ENCODE results near the gene MYO7B. TPM values are rescaled to one million over a fixed set of nuclear protein-coding genes. Genes with fewer than 3 reads are reported as not detected.

MYO7B gene
- total RNA-seq, 1 donor from 2014 or later = 3.0 TPM

DNA sequence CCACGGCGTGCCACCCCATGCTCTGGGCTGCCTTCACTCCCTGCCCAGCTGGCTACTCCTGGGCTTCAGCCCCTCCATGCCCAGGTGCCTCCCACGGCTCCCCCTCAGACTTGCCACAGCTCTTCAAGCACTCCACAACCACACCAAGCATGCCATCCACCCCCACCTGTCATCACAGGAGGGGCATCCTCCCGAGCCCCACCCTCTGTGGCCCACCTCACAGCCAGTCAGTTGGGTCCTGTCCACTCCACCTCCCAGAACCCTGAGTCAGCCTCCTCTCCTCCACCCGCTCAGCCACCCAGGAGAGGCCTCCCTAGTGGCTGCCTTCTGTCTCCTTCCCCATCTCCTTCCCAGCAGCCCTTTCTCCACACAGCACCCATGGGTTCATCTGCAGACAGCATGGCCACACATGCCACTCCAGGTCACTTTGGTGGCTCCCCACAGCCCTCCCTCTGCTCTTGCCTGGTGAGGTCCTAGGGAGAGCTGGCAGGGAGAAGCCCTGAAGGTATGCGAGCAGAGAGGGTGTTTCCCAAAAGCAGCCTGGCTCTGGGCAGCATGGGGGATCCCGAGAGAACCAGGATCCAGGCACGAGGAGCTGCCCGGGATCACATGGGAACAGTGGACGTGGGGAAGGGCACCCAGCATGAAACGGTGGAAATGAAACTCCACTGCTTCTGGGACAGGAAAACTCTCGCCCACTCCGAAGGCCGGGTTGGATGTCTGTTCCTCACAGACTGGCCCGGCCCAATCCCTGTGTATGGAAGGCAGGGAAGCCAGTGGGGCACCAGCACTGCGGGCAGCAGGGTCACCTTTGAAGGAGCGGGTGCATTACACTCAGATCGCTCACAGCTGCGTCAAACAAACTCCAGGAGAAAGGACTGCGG, 137.1 kb downstream of the MYO7B start:
- intact Hi-C loops (cut with micrococcal nuclease) = no loop called here
- CTCF ChIA-PET = interaction anchor here (1.0 kb wide), 1 partner anchor 22 kb away, joined by 3 read pairs; no protein-coding TSS in a partner anchor
- TF ChIP-seq, protein P1, sequence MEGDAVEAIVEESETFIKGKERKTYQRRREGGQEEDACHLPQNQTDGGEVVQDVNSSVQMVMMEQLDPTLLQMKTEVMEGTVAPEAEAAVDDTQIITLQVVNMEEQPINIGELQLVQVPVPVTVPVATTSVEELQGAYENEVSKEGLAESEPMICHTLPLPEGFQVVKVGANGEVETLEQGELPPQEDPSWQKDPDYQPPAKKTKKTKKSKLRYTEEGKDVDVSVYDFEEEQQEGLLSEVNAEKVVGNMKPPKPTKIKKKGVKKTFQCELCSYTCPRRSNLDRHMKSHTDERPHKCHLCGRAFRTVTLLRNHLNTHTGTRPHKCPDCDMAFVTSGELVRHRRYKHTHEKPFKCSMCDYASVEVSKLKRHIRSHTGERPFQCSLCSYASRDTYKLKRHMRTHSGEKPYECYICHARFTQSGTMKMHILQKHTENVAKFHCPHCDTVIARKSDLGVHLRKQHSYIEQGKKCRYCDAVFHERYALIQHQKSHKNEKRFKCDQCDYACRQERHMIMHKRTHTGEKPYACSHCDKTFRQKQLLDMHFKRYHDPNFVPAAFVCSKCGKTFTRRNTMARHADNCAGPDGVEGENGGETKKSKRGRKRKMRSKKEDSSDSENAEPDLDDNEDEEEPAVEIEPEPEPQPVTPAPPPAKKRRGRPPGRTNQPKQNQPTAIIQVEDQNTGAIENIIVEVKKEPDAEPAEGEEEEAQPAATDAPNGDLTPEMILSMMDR (IDR thresholded peaks at IDR 0.05) = no peak
- no peaks in the 10 kb centered on the region for H3K36me3 Mint-ChIP-seq (ENCODE audit: low read depth)
- ATAC-seq (ENCODE audit: low read depth) (no peak), DNase-seq (no peak)
- peaks cover 11% of the 10 kb centered on the region for H3K4me1 Mint-ChIP-seq
- H3K27me3 Mint-ChIP-seq = peaks cover 46% of the 10 kb centered on the region
- POLR2A ChIA-PET = no interaction called here
- H3K9me3 Mint-ChIP-seq = no peaks in the 10 kb centered on the region
- no peak overlapping the region for H3K27ac Mint-ChIP-seq
- H3K4me3 Mint-ChIP-seq = no peak overlapping the region

DNA sequence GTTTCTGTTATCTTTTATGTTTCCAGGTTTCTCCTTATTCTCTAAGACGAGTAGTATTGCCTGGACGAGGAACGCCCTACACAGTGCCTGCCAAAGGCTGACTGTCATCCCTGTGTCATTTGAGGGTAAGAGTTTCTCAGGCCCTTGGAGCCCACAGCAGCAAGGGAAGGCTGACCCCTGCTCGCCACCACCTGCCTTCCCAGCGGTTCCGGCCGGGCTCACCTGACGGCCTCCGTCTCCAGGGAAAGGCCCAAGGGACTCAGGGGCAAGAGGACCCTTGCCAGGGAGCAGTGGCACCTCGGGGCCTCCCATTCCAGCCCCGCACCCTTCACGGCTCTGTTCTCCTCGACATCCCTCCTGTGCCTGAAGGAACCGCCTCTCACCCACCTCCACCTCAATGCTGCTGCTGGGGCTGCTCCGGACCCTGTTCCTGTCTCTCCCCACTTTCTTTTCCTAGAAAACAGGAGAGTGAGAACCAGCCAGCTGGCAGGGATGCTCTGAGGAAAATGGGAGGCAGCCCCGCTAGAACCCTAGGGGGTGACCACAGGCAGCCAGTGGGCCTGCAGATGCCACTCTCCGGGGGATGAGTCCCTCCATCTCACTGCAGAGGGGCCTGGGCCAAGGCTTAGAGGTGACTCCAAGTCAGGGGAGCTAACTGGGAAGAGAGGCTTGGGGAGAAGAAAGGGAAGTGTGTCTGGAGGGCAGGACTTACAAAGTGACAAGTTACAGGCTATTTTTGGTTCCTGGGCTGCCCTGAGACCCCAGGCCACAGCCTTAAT, 138.0 kb downstream of the MYO7B start:
- POLR2A ChIA-PET = no interaction called here
- Mint-ChIP-seq H3K4me3 (peak overlapping the region; percentile 81), H3K4me1 (peaks cover 11% of the 10 kb centered on the region), H3K9me3 (no peaks in the 10 kb centered on the region), H3K36me3 (ENCODE audit: low read depth) (no peaks in the 10 kb centered on the region), H3K27me3 (peaks cover 50% of the 10 kb centered on the region), H3K27ac (no peak overlapping the region)
- ATAC-seq (ENCODE audit: low read depth) (no peak), DNase-seq (no peak)
- CTCF ChIA-PET = interaction anchor here (1.0 kb wide), 1 partner anchor 23 kb away, joined by 3 read pairs; no protein-coding TSS in a partner anchor
- intact Hi-C loops (cut with micrococcal nuclease) = no loop called here
- TF ChIP-seq, protein P1 (IDR thresholded peaks at IDR 0.05) = no peak

DNA sequence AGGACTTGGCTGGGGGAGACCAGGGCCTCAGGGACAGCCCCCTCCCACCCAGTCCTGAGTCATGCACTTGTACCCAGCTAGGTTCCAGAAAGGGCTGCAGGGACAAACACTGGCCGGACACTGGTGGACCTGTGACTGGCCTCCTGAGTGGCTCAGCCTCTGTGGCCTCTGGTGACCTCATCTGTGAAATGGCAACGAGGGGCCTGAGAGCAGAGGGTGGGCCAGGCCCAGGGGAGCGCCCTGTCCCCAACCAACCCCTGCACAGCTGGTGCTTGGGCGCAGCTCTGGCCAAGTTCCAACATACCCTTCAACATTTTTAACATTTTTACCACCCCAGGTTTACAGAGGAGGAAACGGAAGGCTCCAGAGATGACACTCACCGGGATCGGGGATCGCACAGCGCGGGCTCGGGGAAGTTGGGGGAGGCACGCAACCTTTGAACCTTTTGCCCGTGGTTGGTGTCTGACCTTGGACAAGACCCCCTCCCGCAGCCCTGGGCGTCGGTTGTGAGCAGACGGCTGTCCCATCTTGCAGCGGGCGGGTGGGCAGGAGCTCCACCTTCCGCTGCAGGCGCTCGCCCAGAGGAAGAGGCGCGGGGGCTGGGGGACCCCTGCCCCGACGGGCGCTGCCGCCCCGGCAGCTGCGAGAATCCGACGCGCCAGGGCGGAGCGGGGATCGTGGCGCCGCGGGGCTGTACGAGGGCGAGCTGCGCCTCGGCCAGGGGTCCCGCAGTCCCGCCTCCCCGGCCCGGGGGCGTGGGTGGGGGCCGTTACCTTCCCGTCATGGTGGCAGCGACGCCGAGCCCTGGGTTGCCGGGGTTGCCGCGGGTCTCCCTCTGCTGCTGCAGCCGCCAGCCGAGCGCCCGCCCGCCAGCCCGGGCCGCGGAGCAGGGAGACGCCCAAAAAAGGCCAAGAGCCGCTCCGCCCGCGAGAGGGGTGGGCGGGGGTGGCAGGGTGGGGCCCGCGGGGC, 139.0 kb downstream of the MYO7B start:
- DNase-seq (no peak), ATAC-seq (ENCODE audit: low read depth) (peak; percentile 60)
- Mint-ChIP-seq H3K27ac (no peak overlapping the region), H3K27me3 (peaks cover 52% of the 10 kb centered on the region), H3K4me3 (peak overlapping the region; percentile 81), H3K36me3 (ENCODE audit: low read depth) (no peaks in the 10 kb centered on the region), H3K4me1 (peaks cover 11% of the 10 kb centered on the region), H3K9me3 (no peaks in the 10 kb centered on the region)
- TF ChIP-seq, protein P1 (IDR thresholded peaks at IDR 0.05) = no peak
- intact Hi-C loops (cut with micrococcal nuclease) = no loop called here
- ChIA-PET POLR2A (no interaction called here), CTCF (interaction anchor here (1.6 kb wide), 1 partner anchor 83 kb away, joined by 4 read pairs; no protein-coding TSS in a partner anchor)

DNA sequence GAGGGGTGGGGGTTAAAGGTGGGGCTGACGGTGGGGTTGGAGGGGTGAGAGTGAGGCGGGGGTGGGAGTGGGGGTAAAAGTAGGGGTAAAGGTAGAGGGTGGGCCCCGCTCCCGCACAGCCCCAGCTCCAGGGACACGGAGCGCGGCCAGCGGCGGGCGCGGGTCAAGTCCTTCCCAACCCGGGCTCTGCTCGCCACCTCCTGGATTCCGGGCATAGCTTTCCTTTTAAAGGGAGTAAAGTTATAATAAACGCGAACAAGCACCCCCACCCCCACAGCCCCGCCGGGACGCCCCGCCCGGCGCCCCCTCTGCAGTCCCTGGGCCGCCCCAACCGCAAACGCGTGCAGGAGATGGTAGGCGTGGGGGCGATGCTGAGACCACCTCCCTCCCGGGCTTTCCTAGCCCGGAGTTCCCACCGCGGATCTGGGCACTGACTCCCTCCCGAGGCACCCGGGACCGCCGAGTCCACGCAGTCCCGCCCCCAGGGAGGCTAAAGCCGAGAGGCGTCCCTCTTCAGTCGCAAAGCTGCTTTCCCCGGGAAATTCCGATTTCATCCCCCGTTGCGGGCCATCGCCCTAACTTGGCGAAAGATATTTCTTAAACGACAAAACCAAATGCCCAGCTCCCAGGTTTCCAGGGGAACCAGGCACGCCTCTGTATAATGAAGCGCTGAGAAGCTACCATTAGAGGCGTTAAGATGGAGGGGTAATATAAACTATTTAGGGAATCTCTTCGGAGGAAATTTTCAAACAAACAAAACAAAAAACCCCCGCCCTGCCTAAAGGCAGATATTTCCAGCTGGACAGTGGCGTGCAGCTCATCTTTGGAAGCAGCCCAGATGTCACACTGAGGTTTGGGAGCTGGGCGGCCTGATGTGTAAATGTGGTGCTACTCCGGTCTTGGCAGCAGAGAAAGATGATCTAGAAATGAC, 140.1 kb downstream of the MYO7B start, which contains the start of gene LIMS2:
LIMS2 (minus strand) TSS at position 200 of the 931 bp plus-strand sequence. CDS start 506 bp downstream, outside the sequence.
- ATAC-seq (ENCODE audit: low read depth) (peak; percentile 21), DNase-seq (no peak)
- Mint-ChIP-seq H3K4me3 (peak within 1 kb of the TSS; percentile 82), H3K36me3 (ENCODE audit: low read depth) (no peaks in the 10 kb centered on the region), H3K27me3 (peaks cover 47% of the 10 kb centered on the region), H3K9me3 (no peaks in the 10 kb centered on the region), H3K4me1 (peaks cover 11% of the 10 kb centered on the region), H3K27ac (no peak within 1 kb of the TSS)
- POLR2A ChIA-PET = no interaction called here
- intact Hi-C loops (cut with micrococcal nuclease) = no loop called here
- TF ChIP-seq, protein P1 (IDR thresholded peaks at IDR 0.05) = no peak
- CTCF ChIA-PET = interaction anchor here (0.9 to 1.6 kb wide), 2 partner anchors 26 to 84 kb away, joined by 3 to 4 read pairs; no protein-coding TSS in a partner anchor

Measured in activated B cell treated with CpG ODN at 0.5 μM for 24 hours (primary cell).